Hematopoietic multipotent progenitor cell treated with erythropoietin and hydrocortisone succinate and interleukin-3 and kit ligand, for 17 days (in vitro differentiated cells): ENCODE results near the gene YBX1.
"Not testable (repeated sequence)": the region's sequence is repeated elsewhere in the genome, so short reads cannot be mapped to it uniquely, and the experiment has no call there.

ENCODE experiments used
- DNase-seq: peaks from one replicate; pipeline ENCODE4 v3.0.0-alpha.2; 2015; ENCODE audit warnings: low spot score

Gene YBX1

DNA sequence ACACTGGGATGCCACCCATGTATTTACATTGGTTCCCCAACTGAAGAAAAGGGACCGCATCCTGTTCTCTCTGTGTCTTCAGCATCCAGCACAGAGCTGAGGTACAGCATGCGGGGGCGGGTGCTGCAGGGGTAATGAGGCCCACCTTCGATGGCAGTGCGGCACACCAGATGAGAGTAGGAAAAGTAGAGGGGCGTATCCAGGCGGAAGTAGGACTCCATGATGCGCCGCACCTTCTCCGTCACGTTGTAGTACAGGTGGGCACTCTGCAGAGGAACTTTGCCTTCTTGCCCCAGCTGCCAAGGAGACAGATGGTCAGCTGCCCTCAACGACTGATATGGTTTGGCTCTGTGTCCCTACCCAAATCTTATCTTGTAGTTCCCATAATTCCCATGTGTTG, 67.8 kb downstream of the YBX1 start:
- no peak for DNase-seq

DNA sequence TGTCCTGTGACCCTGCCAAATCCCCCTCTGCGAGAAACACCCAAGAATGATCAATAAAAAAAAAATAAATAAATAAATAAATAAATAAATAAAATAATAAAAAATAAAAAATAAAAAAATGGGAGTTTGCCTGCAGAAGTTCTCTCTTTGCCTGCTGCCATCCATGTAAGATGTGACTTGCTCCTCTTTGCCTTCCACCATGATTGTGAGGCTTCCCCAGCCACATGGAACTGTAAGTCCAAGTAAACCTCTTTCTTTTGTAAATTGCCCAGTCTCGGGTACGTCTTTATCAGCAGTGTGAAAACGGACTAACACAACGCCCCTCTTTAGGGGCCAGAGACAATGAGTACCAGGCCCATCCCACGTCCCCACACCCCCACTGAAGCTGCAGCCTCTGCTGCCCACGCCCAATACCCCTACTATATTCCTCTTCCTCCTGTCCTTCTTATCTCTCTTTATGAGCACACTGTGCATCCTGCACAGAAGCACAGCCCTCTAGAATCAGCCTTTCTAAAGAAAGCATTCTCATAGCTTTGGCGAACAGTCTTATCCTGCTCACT, 69.4 kb downstream of the YBX1 start:
- DNase-seq, result not testable (repeated sequence)

DNA sequence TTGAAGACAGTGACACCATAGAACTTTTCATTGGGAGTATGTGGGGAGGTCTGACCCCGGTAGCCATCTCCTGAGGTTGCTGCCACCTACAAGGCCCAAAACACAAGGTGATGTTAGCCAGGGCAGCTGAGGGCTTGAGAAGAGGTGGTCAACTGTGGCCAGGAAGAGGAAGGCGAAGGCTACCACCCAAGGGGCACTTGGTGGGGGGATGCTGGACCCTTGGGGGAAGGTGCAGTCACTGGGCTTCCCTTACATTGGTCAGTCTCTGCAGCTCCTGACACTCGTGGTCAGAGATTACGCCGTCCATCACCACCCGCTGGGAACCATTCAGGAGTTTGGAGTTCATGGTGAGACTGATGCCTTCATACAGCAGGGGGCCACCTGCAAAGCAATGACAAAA, 70.1 kb downstream of the YBX1 start:
- DNase-seq, result no peak

DNA sequence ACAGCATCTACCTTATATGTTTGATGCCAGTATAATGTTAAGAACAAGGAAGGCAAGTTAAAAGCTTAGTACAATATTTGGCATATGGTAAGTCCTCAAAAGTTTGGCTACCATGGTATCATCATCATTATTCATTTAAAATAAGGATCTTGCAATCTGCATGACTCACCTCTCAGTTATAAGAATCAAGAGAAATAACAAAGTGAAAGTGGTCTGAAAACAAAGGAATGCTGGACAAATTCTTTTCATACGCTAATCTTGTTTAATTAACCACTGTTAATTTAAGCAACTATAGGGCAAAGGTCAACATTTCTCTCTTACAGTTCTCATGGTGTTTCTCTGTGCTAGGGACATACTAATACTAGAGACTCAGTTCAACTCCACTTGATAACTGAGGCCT, 70.9 kb downstream of the YBX1 start:
- DNase-seq, result no peak
